K562 (cell line): ENCODE results near the gene B3GALT4. TPM values are rescaled to one million over a fixed set of nuclear protein-coding genes. Genes with fewer than 3 reads are reported as not detected.

Experiments used
- BRD9 ChIP-seq: fragments of 450-650 bp; IDR thresholded peaks from 2 replicates; pipeline ENCODE4 v1.6.1; 2018; ENCODE audit warnings: low read depth; ENCODE audit not compliant: partially characterized antibody
- CBFA2T2 ChIP-seq: fragments of 450-650 bp; conservative IDR thresholded peaks from 2 replicates; pipeline ENCODE4 v1.6.1; 2017; ENCODE audit warnings: mild to moderate bottlenecking
- CREB1 ChIP-seq, 2 experiments: sonication (generic) in 1 of 2; formaldehyde crosslinking in 1 of 2; IDR thresholded peaks; 2 replicates each; pipeline versions ENCODE4 v1.6.1 to v1.8.0; 2012 to 2022; ENCODE audit warnings: inconsistent platforms in 1 of 2, mild to moderate bottlenecking in 1 of 2, missing genetic modification reagents in 1 of 2, moderate library complexity in 1 of 2
- DNMT1 ChIP-seq: fragments of 450-650 bp; IDR thresholded peaks from 2 replicates; pipeline ENCODE4 v1.6.1; 2016; ENCODE audit warnings: antibody characterized with exemption, mild to moderate bottlenecking
- E2F5 ChIP-seq: sonication (generic); formaldehyde crosslinking; IDR thresholded peaks from 2 replicates; pipeline ENCODE4 v1.8.0; 2022; ENCODE audit warnings: mild to moderate bottlenecking, missing genetic modification reagents
- GABPB2 ChIP-seq: fragments of 250-450 bp; sonication (Bioruptor Pico); conservative IDR thresholded peaks from 2 replicates; pipeline ENCODE4 v1.5.1; 2021; ENCODE audit warnings: mild to moderate bottlenecking
- HDAC6 ChIP-seq: IDR thresholded peaks from 2 replicates; pipeline ENCODE4 v1.6.1; 2012; ENCODE audit warnings: low read depth, mild to moderate bottlenecking, control low read depth, inconsistent platforms, low read length, moderate library complexity
- MXI1 ChIP-seq: IDR thresholded peaks from 2 replicates; pipeline ENCODE4 v1.6.1; 2011; ENCODE audit warnings: low read depth, mild to moderate bottlenecking, improper control_type of control experiment, low read length
- NR4A1 ChIP-seq, 2 experiments: fragments of 250-450 bp in 1 of 2; fragments of 450-650 bp in 1 of 2; sonication (Bioruptor Pico) in 1 of 2; IDR thresholded peaks; 2 replicates each; pipeline versions ENCODE4 v1.4.0 to v1.6.1; 2016 to 2020; ENCODE audit warnings: mild to moderate bottlenecking in 2 of 2, missing compliant biosample characterization in 1 of 2, missing genetic modification characterization in 1 of 2, moderate library complexity in 1 of 2
- NUFIP1 ChIP-seq: fragments of 450-650 bp; IDR thresholded peaks from 2 replicates; pipeline ENCODE4 v1.6.1; 2018; ENCODE audit not compliant: partially characterized antibody
- PHF8 ChIP-seq: fragments of 200-600 bp; sonication (generic); IDR thresholded peaks from 2 replicates; pipeline ENCODE4 v1.6.1; 2012; ENCODE audit warnings: mixed run types, mild to moderate bottlenecking, inconsistent platforms, low read length, moderate library complexity, borderline replicate concordance
- POLR3G ChIP-seq: IDR thresholded peaks from 2 replicates; pipeline ENCODE4 v1.6.1; 2011; ENCODE audit not compliant: insufficient read length, insufficient replicate concordance; ENCODE audit errors: extremely low read depth
- RBM14 ChIP-seq: fragments of 200-400 bp; formaldehyde crosslinking; IDR thresholded peaks from 2 replicates; pipeline ENCODE4 v1.6.1; 2018; ENCODE audit warnings: low read depth, mild to moderate bottlenecking, low read length, moderate library complexity, borderline replicate concordance; ENCODE audit not compliant: insufficient read depth
- RFX7 ChIP-seq: fragments of 250-450 bp; sonication (Bioruptor Pico); IDR thresholded peaks from 2 replicates; pipeline ENCODE4 v1.5.1; 2021; ENCODE audit warnings: mild to moderate bottlenecking
- SUPT5H ChIP-seq: fragments of 450-650 bp; IDR thresholded peaks from 2 replicates; pipeline ENCODE4 v1.6.1; 2016
- TAF15 ChIP-seq: fragments of 200-400 bp; formaldehyde crosslinking; IDR thresholded peaks from 2 replicates; pipeline ENCODE4 v1.6.1; 2017; ENCODE audit warnings: mild to moderate bottlenecking, low read depth, low read length, moderate library complexity
- TEAD1 ChIP-seq, 2 experiments: fragments of 450-650 bp in 1 of 2; sonication (generic) in 1 of 2; formaldehyde crosslinking; IDR thresholded peaks; 2 replicates each; pipeline versions ENCODE4 v1.4.0 to v1.8.0; 2020 to 2022; ENCODE audit warnings: mild to moderate bottlenecking in 2 of 2, missing genetic modification reagents in 1 of 2
- ZFPM2 ChIP-seq: fragments of 250-450 bp; sonication (Bioruptor Pico); IDR thresholded peaks from 2 replicates; pipeline ENCODE4 v1.5.1; 2022; ENCODE audit warnings: mild to moderate bottlenecking
- ZNF274 ChIP-seq: IDR thresholded peaks from 2 replicates; pipeline ENCODE4 v1.6.1; 2011; ENCODE audit warnings: low read depth, mild to moderate bottlenecking, low read length, moderate library complexity, borderline replicate concordance
- ZNF639 ChIP-seq, 2 experiments: fragments of 200-800 bp in 1 of 2; sonication (Bioruptor generic) in 1 of 2; sonication (generic) in 1 of 2; formaldehyde crosslinking in 1 of 2; IDR thresholded peaks in 1 of 2; conservative IDR thresholded peaks in 1 of 2; 2 replicates each; pipeline versions ENCODE4 v1.5.0 to v1.6.1; 2016 to 2020; ENCODE audit warnings: missing compliant biosample characterization in 1 of 2, missing genetic modification characterization in 1 of 2, missing genetic modification reagents in 1 of 2
- polyA plus RNA-seq, 8 experiments: library from polyadenylated mRNA; depleted of rRNA in 4 of 8; stranded (reverse) in 5 of 8; unstranded in 3 of 8; fragments of >200 nt; fragmentation: Nextera tagmentation in 2 of 8; fragmentation: Illumina TruSeq in 1 of 8; extraction: Ambion mirVana in 2 of 8; extraction: Trizol in 1 of 8; gene quantifications; 2 replicates each; pipeline versions ENCODE4 v1.2.1 to v1.2.3, GENCODE V29; 2011 to 2014; ENCODE audit warnings: inconsistent platforms in 1 of 8, missing spikeins in 1 of 8
- total RNA-seq, 7 experiments: library from RNA; depleted of rRNA in 6 of 7; stranded (reverse); fragments of >200 nt in 6 of 7; fragmentation: Illumina TruSeq in 2 of 7; extraction: Trizol in 2 of 7; gene quantifications; 2 replicates each; pipeline versions ENCODE4 v1.2.1 to v1.2.3, GENCODE V29; 2011 to 2021; ENCODE audit warnings: low replicate concordance in 1 of 7
- TF ChIP-seq, protein P1 (sequence below): fragments of 250-450 bp; sonication (Bioruptor Pico); IDR thresholded peaks from 2 replicates; pipeline ENCODE4 v1.4.0; 2020; ENCODE audit warnings: mild to moderate bottlenecking
- TF ChIP-seq, protein P2 (sequence below): fragments of 250-450 bp; sonication (Bioruptor Pico); IDR thresholded peaks from 2 replicates; pipeline ENCODE4 v1.5.0; 2021

Gene B3GALT4
- total and polyA plus RNA-seq, 9 of the 15 experiments (the other 6 are each of a cell fraction or from before 2014, with no cell fraction given), result 0.11 to 1.3 (median 0.53) TPM; not detected in 1

DNA sequence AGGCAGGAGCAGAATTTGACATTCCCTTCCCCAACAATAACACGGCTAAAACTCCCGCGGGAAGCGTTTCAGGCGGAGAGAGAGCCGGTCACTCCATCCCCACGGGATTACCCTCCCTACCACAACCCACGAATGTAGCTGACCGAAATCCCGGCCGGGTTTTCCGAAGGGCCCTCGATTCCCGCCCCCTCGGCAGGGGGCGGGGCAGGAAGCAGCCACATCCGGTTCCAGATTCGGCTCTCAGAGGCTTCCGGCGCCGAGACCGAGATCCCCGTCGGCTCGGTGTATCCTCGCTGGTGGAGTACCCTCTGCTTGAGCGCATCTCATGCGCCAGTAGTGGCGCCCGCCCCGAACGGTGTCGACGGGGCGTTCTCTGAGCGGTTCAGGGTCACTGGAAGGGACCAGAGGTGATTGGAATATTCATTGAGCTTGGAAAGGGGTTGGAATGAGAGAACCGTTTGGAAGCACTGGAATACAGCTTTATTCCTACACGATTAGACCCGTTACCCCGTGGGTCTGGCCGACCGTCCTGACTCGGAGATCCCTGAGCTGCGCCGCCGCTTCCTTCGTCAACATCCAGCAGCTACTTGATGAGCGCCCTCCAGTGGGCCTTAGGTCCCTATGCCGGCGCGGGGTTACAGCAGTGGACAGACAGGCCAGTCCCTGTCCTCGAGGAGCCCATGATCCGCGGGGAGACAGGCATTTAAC is 22.5 kb downstream of the B3GALT4 start (continued):
- peak; percentile 51 for TF ChIP-seq CREB1 (IDR thresholded peaks at IDR 0.05)
- peak; percentile 67 for TF ChIP-seq CREB1 (CRISPR knock-in tag; IDR thresholded peaks at IDR 0.05)
- 0 out of 2 replicates have a peak, but pooled peaks have one; percentile 4 for TF ChIP-seq CBFA2T2
- TF ChIP-seq TAF15, result no peak
- TF ChIP-seq BRD9, result peak; percentile 92
- TF ChIP-seq ZFPM2 (CRISPR knock-in tag), result 0 out of 2 replicates have a peak, but pooled peaks have one; percentile 62
- peak; percentile 25 for TF ChIP-seq NUFIP1
- TF ChIP-seq NR4A1 (CRISPR knock-in tag; IDR thresholded peaks at IDR 0.05), result no peak
- TF ChIP-seq NR4A1 (tag; IDR thresholded peaks at IDR 0.05), result peak; percentile 58
- TF ChIP-seq TEAD1 (CRISPR knock-in tag; IDR thresholded peaks at IDR 0.05), result peak in 1 of 2 experiments; percentile 86; a peak in 2 of 4 replicates
- TF ChIP-seq, protein P1, sequence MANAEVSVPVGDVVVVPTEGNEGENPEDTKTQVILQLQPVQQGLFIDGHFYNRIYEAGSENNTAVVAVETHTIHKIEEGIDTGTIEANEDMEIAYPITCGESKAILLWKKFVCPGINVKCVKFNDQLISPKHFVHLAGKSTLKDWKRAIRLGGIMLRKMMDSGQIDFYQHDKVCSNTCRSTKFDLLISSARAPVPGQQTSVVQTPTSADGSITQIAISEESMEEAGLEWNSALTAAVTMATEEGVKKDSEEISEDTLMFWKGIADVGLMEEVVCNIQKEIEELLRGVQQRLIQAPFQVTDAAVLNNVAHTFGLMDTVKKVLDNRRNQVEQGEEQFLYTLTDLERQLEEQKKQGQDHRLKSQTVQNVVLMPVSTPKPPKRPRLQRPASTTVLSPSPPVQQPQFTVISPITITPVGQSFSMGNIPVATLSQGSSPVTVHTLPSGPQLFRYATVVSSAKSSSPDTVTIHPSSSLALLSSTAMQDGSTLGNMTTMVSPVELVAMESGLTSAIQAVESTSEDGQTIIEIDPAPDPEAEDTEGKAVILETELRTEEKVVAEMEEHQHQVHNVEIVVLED (CRISPR knock-in tag), result no peak
- TF ChIP-seq E2F5 (CRISPR knock-in tag), result 0 out of 2 replicates have a peak, but pooled peaks have one; percentile 86
- TF ChIP-seq PHF8, result peak; percentile 79; the same call in 1 of the 2 replicates
- peak; percentile 99 for TF ChIP-seq SUPT5H
- TF ChIP-seq RFX7 (CRISPR knock-in tag), result no peak
- TF ChIP-seq ZNF639 (CRISPR knock-in tag; conservative IDR thresholded peaks at IDR 0.05 in 1 of 2, IDR thresholded peaks at IDR 0.05 in 1 of 2), result peak in 1 of 2 experiments; percentile 79; a peak in 2 of 4 replicates
- TF ChIP-seq, protein P2, sequence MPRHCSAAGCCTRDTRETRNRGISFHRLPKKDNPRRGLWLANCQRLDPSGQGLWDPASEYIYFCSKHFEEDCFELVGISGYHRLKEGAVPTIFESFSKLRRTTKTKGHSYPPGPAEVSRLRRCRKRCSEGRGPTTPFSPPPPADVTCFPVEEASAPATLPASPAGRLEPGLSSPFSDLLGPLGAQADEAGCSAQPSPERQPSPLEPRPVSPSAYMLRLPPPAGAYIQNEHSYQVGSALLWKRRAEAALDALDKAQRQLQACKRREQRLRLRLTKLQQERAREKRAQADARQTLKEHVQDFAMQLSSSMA, result 0 out of 2 replicates have a peak, but pooled peaks have one; percentile 22
- no peak for TF ChIP-seq ZNF274
- TF ChIP-seq MXI1, result no peak
- TF ChIP-seq RBM14, result 0 out of 2 replicates have a peak, but pooled peaks have one; percentile 38
- TF ChIP-seq GABPB2 (CRISPR knock-in tag), result no peak
- TF ChIP-seq HDAC6, result no peak
- TF ChIP-seq DNMT1, result peak; percentile 29; the same call in 1 of the 2 replicates
- no peak for TF ChIP-seq POLR3G
